ENCODE measurements around the gene TEX19. TPM values are rescaled to one million over a fixed set of nuclear protein-coding genes. Genes with fewer than 3 reads are reported as not detected.
"Not testable (repeated sequence)": the region's sequence is repeated elsewhere in the genome, so short reads cannot be mapped to it uniquely, and the experiment has no call there.

TEX19 gene
- total RNA-seq, 1 donor from 2014 or later, result not detected

DNA sequence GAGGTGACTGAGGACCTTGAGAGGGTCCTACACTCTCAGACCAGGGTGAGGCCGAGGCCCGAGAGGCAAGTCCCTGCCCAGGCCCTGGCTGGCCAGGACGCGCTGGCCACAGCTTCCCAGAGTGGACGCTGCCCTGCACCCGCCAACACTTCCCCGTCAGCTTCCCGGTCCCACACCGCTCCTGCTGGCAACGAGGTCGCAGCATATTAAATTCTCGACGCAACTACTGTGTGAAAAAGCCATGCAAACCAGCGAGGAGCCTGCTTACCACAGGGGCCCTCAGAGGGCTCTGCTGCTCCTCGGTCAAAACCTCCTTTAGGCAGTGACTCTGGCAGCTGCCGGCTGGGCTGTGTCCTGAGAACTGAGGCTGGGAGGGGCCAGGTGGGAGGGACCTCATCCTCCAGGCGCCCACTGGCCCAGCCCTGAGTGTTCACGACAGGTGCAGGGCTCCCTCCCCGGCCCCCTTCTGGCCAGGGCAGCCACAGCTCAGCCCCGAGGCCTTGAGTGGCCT, 2.1 kb upstream of the TEX19 start:
- H3K4me3 ChIP-seq, result no peak overlapping the region
- TF ChIP-seq, protein P1, sequence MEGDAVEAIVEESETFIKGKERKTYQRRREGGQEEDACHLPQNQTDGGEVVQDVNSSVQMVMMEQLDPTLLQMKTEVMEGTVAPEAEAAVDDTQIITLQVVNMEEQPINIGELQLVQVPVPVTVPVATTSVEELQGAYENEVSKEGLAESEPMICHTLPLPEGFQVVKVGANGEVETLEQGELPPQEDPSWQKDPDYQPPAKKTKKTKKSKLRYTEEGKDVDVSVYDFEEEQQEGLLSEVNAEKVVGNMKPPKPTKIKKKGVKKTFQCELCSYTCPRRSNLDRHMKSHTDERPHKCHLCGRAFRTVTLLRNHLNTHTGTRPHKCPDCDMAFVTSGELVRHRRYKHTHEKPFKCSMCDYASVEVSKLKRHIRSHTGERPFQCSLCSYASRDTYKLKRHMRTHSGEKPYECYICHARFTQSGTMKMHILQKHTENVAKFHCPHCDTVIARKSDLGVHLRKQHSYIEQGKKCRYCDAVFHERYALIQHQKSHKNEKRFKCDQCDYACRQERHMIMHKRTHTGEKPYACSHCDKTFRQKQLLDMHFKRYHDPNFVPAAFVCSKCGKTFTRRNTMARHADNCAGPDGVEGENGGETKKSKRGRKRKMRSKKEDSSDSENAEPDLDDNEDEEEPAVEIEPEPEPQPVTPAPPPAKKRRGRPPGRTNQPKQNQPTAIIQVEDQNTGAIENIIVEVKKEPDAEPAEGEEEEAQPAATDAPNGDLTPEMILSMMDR (IDR thresholded peaks at IDR 0.05), result no peak
- no peaks in the 10 kb centered on the region for H3K36me3 ChIP-seq
- H3K27me3 ChIP-seq, result peaks cover 5% of the 10 kb centered on the region
- DNase-seq (peak; percentile 76), ATAC-seq (peak; percentile 82)
- peak overlapping the region; percentile 36 for H3K27ac ChIP-seq
- no peaks in the 10 kb centered on the region for H3K9me3 ChIP-seq
- no peaks in the 10 kb centered on the region for H3K4me1 ChIP-seq
- intact Hi-C loops (cut with DNase I), result loop anchor here (10.0 kb wide), 2 partner anchors 48 to 198 kb away; no protein-coding TSS in a partner anchor

DNA sequence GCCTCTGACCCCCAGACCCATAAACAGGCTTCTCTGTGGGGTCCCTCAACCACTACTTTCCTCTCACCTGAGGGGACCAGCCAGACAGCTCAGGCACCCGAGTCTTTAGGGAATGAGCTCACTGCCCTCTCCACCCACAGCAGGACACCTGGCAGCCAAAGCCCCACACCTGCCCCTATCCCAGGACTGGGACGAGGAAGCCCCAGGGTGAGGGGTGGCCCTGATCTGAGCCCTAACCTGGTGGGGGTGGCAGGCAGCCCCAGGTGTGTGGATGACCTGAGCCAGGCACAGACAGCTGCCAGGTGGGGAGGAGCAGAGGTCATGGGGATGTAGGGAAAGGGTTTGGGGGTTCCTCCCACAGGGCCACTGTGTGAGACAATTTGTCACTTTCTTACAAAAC, 1.7 kb upstream of the TEX19 start:
- no peak for DNase-seq

DNA sequence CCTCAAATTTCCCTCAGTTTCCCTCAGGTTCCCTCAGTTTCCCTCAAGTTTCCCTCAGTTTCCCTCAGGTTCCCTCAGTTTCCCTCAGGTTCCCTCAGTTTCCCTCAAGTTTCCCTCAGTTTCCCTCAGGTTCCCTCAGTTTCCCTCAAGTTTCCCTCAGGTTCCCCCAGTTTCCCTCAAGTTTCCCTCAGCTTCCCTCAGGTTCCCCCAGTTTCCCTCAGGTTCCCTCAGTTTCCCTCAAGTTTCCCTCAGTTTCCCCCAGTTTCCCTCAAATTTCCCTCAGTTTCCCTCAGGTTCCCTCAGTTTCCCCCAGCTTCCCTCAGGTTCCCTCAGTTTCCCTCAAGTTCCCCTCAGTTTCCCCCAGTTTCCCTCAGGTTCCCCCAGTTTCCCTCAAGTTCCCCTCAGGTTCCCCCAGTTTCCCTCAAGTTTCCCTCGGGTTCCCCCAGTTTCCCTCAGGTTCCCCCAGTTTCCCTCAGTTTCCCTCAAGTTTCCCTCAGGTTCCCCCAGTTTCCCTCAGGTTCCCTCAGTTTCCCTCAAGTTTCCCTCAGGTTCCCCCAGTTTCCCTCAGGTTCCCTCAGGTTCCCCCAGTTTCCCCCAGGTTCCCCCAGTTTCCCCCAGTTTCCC, 516 bp downstream of the TEX19 start:
- ATAC-seq, H3K9me3 ChIP-seq, H3K27ac ChIP-seq, H3K4me3 ChIP-seq, H3K36me3 ChIP-seq, DNase-seq, H3K4me1 ChIP-seq, H3K27me3 ChIP-seq: not testable (repeated sequence)
- intact Hi-C loops (cut with DNase I), result loop anchor here (10.0 kb wide), 2 partner anchors 45 to 195 kb away; no protein-coding TSS in a partner anchor

More for the DNA sequence above, 1.7 kb upstream of the TEX19 start:
- H3K9me3 ChIP-seq, result no peaks in the 10 kb centered on the region
- no peak overlapping the region for H3K27ac ChIP-seq
- no peaks in the 10 kb centered on the region for H3K4me1 ChIP-seq
- ATAC-seq, result no peak
- TF ChIP-seq, protein P1 (IDR thresholded peaks at IDR 0.05), result no peak
- no peaks in the 10 kb centered on the region for H3K36me3 ChIP-seq
- intact Hi-C loops (cut with DNase I), result loop anchor here (10.0 kb wide), 2 partner anchors 47 to 197 kb away; no protein-coding TSS in a partner anchor
- H3K4me3 ChIP-seq, result no peak overlapping the region
- peaks cover 5% of the 10 kb centered on the region for H3K27me3 ChIP-seq

GRCh38 chr17:82361885-82362633, 3.0 kb downstream of the TEX19 start:
- DNase-seq, result no peak
- intact Hi-C loops (cut with DNase I), result no loop called here
- H3K9me3 ChIP-seq, result no peaks in the 10 kb centered on the region
- no peaks in the 10 kb centered on the region for H3K4me1 ChIP-seq
- no peaks in the 10 kb centered on the region for H3K36me3 ChIP-seq
- TF ChIP-seq, protein P1 (IDR thresholded peaks at IDR 0.05), result no peak
- ATAC-seq, result peak; percentile 38
- H3K27me3 ChIP-seq, result peaks cover 5% of the 10 kb centered on the region
- no peak overlapping the region for H3K27ac ChIP-seq
- H3K4me3 ChIP-seq, result no peak overlapping the region

DNA sequence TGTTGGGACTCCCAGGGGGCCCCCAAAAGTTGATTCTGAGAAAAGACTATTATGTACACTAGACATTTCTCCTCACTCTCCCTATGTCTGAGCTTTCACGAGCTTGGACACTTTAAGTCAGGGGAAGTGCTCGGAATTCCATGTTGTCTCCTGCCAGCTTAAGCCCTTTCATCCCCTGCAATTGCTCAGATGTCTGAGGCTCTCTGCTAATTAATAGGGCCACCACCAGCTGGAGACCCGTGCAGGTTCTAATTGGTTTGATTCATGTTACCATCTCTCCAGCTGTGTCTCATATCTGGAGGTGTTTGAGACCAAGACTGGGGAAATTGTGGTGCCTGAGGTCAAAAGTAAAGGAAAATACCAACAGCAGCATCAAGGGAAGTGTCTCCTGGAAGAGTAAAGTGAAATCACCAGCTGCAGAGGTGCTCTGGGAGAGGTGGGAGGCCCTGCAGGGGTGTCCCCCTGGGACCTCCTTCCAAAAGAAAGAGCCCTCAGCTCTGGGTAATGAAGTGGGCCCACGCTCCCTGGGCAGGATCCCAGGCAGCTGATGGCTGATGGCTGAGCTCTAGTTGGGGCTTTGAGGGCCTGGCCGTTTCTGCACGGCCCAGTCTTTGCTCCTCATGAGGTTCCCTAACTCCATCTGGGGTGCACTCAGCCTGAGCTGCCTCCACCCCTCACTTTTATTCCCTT, 6.7 kb downstream of the TEX19 start:
- no peak for ATAC-seq
- Histone ChIP-seq H3K4me1 (peaks cover 3% of the 10 kb centered on the region), H3K27me3 (peaks cover 16% of the 10 kb centered on the region), H3K27ac (no peak overlapping the region), H3K9me3 (no peaks in the 10 kb centered on the region), H3K36me3 (no peaks in the 10 kb centered on the region), H3K4me3 (no peak overlapping the region)
- TF ChIP-seq, protein P1 (IDR thresholded peaks at IDR 0.05), result no peak
- intact Hi-C loops (cut with DNase I), result no loop called here
- DNase-seq, result no peak
